Adrenal gland (tissue), 12 donors: ENCODE data around the gene WBP11. TPM values are rescaled to one million over a fixed set of nuclear protein-coding genes. Genes with fewer than 3 reads are reported as not detected.
A peak's percentile ranks its signal among the peaks of the same experiment; 100 is the strongest.

Source experiments
- DNase-seq, 7 donors: peaks; one replicate each; pipeline ENCODE4 v3.0.0-alpha.2; 2019 to 2020
- H3K27ac ChIP-seq, 5 donors: fragments of 200-600 bp; sonication (generic) in 4 of 5; 1 replicate in 3 of 5; 2 replicates in 2 of 5; pipeline versions ENCODE4 v1.5.1 to v1.8.0; 2016 to 2020; ENCODE audit warnings: mild to moderate bottlenecking in 1 of 5
- H3K27me3 ChIP-seq: fragments of 200-600 bp; 2 replicates; pipeline ENCODE4 v1.8.0; 2021
- H3K36me3 ChIP-seq, 2 donors: fragments of 200-600 bp; replicated peaks in 1 of 2; 1 replicate in 1 of 2; 2 replicates in 1 of 2; pipeline versions ENCODE4 v1.5.1 to v1.8.0; 2018 to 2022
- H3K4me1 ChIP-seq, 2 donors: fragments of 200-600 bp; replicated peaks in 1 of 2; 1 replicate in 1 of 2; 2 replicates in 1 of 2; pipeline versions ENCODE4 v1.5.1 to v1.8.0; 2018 to 2021
- H3K4me3 ChIP-seq, 4 donors: fragments of 200-600 bp; sonication (generic) in 3 of 4; one replicate each; pipeline ENCODE4 v1.5.1; 2016 to 2018
- H3K9me3 ChIP-seq, 3 donors: fragments of 200-600 bp; sonication (generic) in 1 of 3; replicated peaks in 1 of 3; 1 replicate in 2 of 3; 2 replicates in 1 of 3; pipeline versions ENCODE4 v1.5.1 to v1.8.0; 2016 to 2021
- CTCF ChIP-seq, 6 experiments: fragments of 450-650 bp in 4 of 6; fragments of 200-600 bp in 2 of 6; sonication (generic) in 1 of 6; IDR thresholded peaks; 1 replicate in 5 of 6; 2 replicates in 1 of 6; pipeline versions ENCODE4 v1.5.1 to v1.8.0; 2016 to 2021; ENCODE audit warnings: antibody characterized with exemption in 6 of 6, mild to moderate bottlenecking in 2 of 6, moderate library complexity in 1 of 6
- POLR2A ChIP-seq, 2 donors: fragments of 450-650 bp; IDR thresholded peaks; one replicate each; pipeline ENCODE4 v1.6.1; 2017; ENCODE audit warnings: antibody characterized with exemption in 2 of 2, mild to moderate bottlenecking in 2 of 2, moderate library complexity in 1 of 2
- WGBS, 4 donors: extraction: QIAGEN DNeasy Blood & Tissue Kit in 2 of 4; methylation state at CpG; one replicate each; pipeline versions ENCODE4 v1.1.5 to v1.1.7; 2013 to 2017; 5-methylcytosine and 5-hydroxymethylcytosine counted together
- intact Hi-C, 2 donors: fragments of 100-400 bp; cut with DNase I; formaldehyde crosslinking; loops; one replicate each; pipeline versions ENCODE4 v1.14.1 to v1.15.0; 2022 to 2023
- polyA plus RNA-seq, 3 donors: library from polyadenylated mRNA; stranded (reverse); fragments of 200-250 nt in 2 of 3; fragments of 350-450 nt in 1 of 3; fragmentation: Illumina TruSeq in 1 of 3; extraction: RNeasy Lipid Tissue Mini Kit (QIAGEN cat#74804) in 1 of 3; gene quantifications; one replicate each; pipeline ENCODE4 v1.2.3, GENCODE V29; 2013 to 2014
- total RNA-seq, 9 donors: library from RNA; depleted of rRNA in 4 of 9; stranded (reverse); fragments of >200 nt in 4 of 9; fragments of 120-200 nt in 1 of 9; fragmentation: NEBNext Ultra II Directional in 1 of 9; extraction: Animal tissue kit (Norgen Biotek cat#: 25700) in 1 of 9; gene quantifications; one replicate each; pipeline versions ENCODE4 v1.1.0 to v1.2.4, GENCODE V29; 2013 to 2023
- donor health status: healthy with polysubstance abuse.
- donor health status: Bipolar disorder and iron deficiency.
- donor health status: DM: yes; HTN: yes; CAD: no.
- donor health status: DM: no; HTN: no; CAD: no.
- donor health status: DM: no; HTN: no; CAD: no.
- donor health status: DM: yes; HTN: yes; CAD: no.

Gene WBP11
- total and polyA plus RNA-seq, 12 donors = 11.5 to 112 (median 24.8) TPM

GRCh38 chr12:14840616-14841015, 37.3 kb upstream of the WBP11 start:
- peak overlapping the region in 1 of 5 donors; percentile 80 for H3K27ac ChIP-seq
- no peaks in the 10 kb centered on the region for H3K36me3 ChIP-seq
- no peaks in the 10 kb centered on the region for H3K27me3 ChIP-seq
- H3K4me1 ChIP-seq = peaks cover 22 to 31% of the 10 kb centered on the region in 2 donors
- H3K9me3 ChIP-seq = no peaks in the 10 kb centered on the region
- intact Hi-C loops = loop anchor here in 1 of 2 donors (10.0 kb wide), 1 partner anchor 154 kb away; no protein-coding TSS in a partner anchor
- H3K4me3 ChIP-seq = no peak overlapping the region
- no peak for DNase-seq
- 90 to 95% (median 94%) methylated on average over 4 of the region's 4 CpGs for WGBS, 4 donors
- no peak for TF ChIP-seq CTCF (IDR thresholded peaks at IDR 0.05)
- no peak for TF ChIP-seq POLR2A (IDR thresholded peaks at IDR 0.05)

GRCh38 chr12:14839262-14839661, 36.0 kb upstream of the WBP11 start:
- Histone ChIP-seq H3K27ac (no peak overlapping the region), H3K9me3 (no peaks in the 10 kb centered on the region), H3K4me3 (no peak overlapping the region), H3K4me1 (peaks cover 21 to 43% of the 10 kb centered on the region in 2 donors), H3K36me3 (no peaks in the 10 kb centered on the region), H3K27me3 (no peaks in the 10 kb centered on the region)
- TF ChIP-seq CTCF (IDR thresholded peaks at IDR 0.05) = no peak
- TF ChIP-seq POLR2A (IDR thresholded peaks at IDR 0.05) = no peak
- DNase-seq = no peak
- WGBS, 4 donors = 95 to 100% (median 98%) methylated on average over 1 of the region's 1 CpG
- intact Hi-C loops = no loop called here

- TF ChIP-seq CTCF (IDR thresholded peaks at IDR 0.05) (no peak), POLR2A (IDR thresholded peaks at IDR 0.05) (peak in 1 of 2 donors; percentile 41)
- H3K4me3 ChIP-seq = no peak overlapping the region
- intact Hi-C loops = no loop called here
- H3K9me3 ChIP-seq = no peaks in the 10 kb centered on the region
- DNase-seq = peak; percentile 37 to 82 (median 68)
- peaks cover 12 to 37% of the 10 kb centered on the region in 2 donors for H3K4me1 ChIP-seq
- no peaks in the 10 kb centered on the region for H3K36me3 ChIP-seq
- H3K27ac ChIP-seq = peak overlapping the region in 4 of 5 donors; percentile 64 to 86 (median 74)
- H3K27me3 ChIP-seq = no peaks in the 10 kb centered on the region
- WGBS, 4 donors = 47 to 55% (median 50%) methylated on average over 7 of the region's 7 CpGs
These were observed 33.3 kb upstream of the WBP11 start for GRCh38 chr12:14836336-14837210.

- H3K36me3 ChIP-seq = no peaks in the 10 kb centered on the region
These were observed 31.2 kb upstream of the WBP11 start for GRCh38 chr12:14834509-14834908.

More at GRCh38 chr12:14834509-14834908, 31.2 kb upstream of the WBP11 start:
- no peaks in the 10 kb centered on the region for H3K27me3 ChIP-seq
- H3K27ac ChIP-seq = peak overlapping the region in 3 of 5 donors; percentile 43 to 77 (median 72)
- H3K9me3 ChIP-seq = no peaks in the 10 kb centered on the region
- TF ChIP-seq CTCF (IDR thresholded peaks at IDR 0.05) (no peak), POLR2A (IDR thresholded peaks at IDR 0.05) (no peak)
- intact Hi-C loops = no loop called here
- H3K4me1 ChIP-seq = peaks cover 7 to 28% of the 10 kb centered on the region in 2 donors
- no peak for DNase-seq
- no peak overlapping the region for H3K4me3 ChIP-seq
